SIG-M5 treated with dmso at 0.1 percent for 504 hours (cell line): ENCODE results near the gene RNF217.

Experiments
- DNase-seq: peaks from one replicate; lab custom pipeline; 2025; ENCODE audit not compliant: unreplicated experiment; lab: John Stamatoyannopoulos, UW

Gene RNF217

DNA sequence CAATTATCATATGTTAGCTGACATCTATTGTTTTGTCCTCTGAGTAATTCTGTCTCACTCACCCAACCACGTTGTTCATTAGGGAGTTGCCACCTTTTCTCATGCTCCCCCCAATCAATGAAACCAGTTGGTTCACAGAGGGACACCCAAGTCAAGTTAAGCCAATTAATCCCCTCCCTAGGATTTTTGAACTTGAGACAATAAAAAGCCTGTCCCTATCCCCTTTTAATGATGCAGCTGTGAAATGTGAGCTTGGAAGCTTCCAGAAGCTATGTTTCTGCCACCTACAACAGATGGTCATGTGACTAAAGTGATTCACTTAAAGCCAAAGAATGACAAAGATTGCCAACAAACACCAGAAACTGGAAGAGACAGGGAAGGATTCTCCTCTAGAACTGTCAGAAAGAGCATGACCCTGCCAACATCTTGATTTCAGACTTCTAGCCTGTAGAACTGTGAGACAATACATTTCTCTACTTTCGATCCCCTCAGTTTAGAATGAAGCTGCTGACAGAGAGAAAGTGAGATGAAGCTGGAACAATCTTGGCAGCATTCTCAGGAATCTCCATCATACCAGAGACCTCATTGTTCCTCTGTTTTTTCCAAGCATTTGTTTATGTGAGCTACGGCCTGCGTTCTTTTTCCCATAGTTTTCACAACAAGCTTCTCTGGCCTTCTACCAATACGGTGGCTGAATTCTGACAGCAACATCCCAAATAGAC lies 133.5 kb downstream of the RNF217 start:
- no peak for DNase-seq

DNA sequence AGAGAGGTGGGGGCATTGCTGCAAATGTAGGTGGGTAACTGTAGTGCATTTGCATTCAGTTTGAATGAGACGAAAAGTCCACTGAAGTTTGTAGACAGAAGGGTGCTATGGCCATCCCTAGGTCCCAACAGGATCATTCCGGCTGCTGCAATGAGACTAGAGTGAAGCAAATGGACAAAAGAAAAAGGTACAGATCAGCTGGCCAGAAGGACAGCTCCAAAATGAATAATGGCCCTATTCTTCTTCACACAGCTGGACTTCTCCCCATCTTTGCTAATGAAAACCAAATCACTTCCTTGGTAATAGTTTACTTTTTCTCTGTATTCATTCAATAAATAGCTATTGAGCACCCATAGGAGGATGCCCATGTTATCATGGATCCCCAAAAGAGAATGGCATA lies 134.9 kb downstream of the RNF217 start:
- no peak for DNase-seq

DNA sequence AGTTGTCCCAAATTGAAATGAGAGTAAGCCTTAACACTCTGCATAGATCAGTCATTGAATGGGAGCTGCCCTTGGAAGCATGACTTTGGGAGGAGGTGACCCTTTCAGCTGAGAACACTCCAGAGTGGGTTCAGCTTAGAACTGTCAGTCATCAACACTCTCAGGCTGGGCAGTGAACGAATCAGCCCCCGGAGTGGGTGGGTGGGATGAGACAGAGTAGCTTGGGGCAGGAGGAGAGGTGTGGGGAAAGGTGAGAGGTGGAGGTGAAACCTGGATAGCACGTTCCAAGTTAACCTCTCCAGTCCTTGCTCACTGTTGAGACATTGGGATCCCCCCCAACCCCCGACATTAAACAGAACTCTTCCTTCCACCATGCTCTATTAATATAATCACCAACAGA lies 136.0 kb downstream of the RNF217 start:
- DNase-seq, result no peak

DNA sequence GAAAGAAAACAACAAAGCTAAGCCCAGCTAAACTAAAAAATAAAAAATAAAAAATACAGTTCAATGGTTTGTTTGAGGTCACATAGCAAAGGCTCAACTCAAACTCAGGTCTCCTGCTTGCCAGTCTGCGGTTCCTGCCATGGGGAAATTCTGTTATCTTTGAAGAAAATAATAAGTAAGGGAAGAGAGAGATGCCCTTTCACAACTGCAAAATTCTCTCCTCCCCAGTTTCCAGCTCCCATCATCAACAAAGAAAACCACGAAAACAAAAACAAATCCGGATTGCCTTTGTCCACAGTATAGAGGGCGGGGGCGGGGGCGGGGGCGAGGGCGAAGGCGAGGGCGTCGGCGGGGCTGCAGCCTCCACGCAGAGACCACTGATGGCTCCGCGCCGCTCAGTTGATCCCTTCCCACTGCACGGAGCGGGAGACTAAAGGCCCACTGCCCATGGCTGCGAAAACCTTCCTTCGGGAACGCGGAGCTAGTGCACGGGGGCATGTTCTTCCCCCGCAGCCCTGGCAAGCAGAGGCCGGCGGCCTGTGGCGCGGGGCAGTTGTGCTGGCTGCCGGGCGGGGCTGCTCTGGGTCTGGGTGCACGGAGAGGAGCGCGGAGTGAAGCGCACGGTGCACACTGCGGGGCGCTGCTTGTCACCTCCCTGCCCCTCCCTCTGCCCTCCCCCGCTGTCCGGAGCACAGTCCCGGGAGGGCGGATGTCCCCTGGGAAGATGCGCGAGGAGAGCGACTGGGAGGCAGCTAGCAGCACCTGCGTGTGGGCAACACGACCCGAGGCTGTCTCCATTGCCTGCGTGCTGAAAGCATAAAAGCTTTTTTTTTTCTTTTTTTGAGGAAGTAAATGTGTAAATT lies 137.2 kb downstream of the RNF217 start:
- DNase-seq, result no peak

DNA sequence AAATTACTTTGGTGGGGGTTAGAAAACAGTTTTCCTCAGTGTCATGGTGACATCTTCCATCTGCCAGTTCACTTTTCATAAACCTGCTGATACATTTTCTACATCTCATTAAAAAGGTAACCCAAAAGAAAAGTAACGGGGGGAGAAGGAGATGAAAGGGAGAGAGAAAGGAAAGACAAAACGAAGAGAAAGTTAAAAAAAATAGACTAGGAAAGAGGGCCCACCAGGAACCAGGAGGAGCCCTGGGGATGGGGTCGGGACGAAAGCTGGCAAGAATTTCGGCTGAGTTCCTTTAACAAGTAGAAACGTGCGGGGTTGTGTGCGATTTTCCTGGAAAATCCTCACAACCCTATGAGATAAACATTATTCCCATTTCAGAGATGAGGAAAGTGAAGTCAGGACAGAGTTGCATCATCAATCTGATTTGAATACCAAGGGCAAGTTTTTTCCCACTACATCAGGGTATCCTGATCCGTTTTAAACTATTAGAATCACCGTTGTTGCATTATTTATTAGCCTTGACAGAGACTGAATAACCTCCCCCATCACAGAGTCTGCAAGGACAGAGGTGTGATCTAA lies 137.9 kb downstream of the RNF217 start:
- no peak for DNase-seq

DNA sequence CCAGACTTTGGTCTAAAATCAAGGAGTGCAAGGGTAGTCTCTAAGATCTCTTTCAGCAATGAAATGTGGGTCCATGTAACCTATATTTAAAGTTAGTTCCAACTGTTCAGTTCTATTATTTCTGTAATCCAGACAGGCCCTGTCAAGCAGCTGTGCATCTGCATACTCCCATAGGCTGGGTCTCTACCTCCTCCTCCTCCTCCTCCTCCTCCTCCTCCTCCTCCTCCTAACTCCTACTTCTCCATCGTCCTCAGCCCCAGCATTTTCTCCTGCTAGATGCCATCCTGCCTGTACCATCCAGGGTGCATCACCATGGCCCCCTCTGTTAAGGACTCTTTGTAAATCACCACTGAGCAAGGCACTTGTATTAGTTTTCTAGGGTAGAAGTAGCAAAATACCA lies 138.9 kb downstream of the RNF217 start:
- no peak for DNase-seq

DNA sequence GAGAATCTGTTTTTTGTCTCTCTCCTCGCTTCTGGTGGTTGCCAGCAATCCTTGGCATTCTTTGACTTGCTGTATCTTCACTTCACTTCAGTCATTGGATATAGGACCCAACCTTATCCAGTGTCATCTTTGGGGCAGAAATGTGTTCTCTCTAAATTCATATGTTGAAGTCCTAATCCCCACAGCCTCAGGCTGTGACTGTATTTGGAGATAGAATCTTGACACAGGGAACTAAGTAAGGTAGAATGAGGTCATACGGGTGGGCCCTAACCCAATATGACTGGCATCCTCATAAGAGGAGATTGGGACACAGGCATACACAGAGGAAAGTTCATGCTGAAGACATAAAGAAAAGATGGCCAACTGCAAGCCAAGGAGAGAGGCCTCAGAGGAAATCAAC lies 139.4 kb downstream of the RNF217 start:
- no peak for DNase-seq

DNA sequence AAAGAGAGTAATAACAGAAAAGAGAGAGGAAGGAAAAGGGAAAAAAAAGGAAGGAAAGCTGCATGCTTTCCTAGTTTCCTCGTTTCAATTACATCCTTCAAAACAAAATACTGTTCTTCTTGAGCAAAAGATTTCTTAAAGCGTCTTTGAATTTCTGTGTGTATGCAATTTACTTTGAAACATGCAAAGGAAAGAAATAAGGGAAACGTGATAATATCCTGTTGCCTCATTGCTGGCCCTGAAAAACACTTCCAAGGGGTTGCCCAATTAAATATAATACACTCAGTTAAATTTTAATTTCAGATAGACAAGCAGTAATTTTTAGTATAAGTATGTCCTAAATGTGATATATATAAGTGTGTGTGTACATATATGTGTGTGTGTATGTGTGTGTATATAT lies 140.2 kb downstream of the RNF217 start:
- no peak for DNase-seq

DNA sequence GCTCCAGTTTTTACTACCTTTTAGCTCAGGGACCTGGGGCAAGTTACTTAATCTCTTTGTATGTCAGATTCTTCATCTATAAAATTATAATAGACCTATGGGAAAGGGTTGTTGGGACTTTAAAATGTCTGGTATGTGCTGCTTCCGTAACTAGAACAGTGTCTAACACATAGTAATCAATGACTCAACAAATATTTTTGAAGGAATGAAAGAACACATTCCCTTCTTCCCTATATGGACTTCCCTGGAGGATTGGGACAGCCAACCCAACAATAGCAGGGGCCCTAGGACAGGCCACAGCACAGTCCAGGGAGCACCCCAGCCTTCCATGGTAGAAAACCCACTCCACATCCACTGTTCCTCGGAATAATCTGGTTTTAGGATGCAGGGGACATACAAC lies 140.7 kb downstream of the RNF217 start:
- DNase-seq, result no peak

DNA sequence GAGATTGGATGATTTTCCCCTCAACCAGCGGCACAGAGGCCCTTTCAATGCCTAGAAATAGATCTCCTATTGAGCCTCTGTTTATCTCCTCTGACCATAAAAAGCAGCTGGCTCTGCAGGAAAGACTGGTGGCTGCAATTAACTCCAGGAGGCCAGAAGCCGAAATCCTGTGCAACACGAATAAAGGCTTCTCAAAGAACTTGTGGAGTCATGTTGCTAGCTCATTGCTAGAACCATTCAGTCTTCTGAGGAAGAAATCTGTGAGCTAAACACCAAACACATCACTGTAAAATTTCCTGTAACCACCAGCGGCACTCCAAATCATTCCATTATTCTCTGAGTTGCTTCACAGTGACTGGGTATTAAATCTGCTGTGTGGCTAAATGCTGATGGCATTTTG lies 142.2 kb downstream of the RNF217 start:
- DNase-seq, result no peak

DNA sequence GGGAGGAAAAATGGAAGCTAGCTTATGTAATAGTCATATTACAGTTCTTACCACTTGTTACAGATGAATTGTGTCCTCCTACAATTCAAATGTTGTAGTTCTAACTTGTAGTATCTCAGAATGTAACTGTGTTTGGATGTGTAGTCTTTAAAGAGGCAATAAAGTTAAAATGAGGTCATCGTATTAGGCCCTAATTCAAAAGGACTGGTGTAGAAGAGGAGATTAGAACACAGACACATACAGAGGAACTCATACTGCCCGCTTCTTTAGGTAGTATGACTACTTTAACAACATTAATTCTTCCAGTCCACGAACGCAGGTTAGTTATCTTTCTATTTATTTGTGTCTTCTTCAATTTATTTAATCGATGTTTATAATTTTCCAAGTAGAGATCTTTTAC lies 144.8 kb downstream of the RNF217 start:
- DNase-seq, result no peak

DNA sequence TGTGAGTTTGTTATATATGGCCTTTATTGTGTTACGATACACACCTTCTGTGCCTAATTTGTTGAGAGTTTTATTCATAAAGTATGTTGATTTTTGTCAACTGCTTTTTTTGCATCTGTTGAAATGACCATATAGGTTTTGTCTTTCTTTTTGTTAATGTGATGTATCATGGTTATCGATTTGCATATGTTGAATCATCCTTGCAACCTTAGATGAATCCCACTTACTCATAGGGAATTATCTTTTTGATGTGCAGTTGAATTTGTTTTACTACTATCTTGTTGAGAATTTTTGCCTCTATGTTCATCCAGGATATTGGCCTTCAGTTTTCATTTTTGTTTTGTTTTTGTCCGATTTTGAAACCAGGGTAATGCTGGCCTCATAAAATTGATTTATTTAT lies 145.7 kb downstream of the RNF217 start:
- no peak for DNase-seq

DNA sequence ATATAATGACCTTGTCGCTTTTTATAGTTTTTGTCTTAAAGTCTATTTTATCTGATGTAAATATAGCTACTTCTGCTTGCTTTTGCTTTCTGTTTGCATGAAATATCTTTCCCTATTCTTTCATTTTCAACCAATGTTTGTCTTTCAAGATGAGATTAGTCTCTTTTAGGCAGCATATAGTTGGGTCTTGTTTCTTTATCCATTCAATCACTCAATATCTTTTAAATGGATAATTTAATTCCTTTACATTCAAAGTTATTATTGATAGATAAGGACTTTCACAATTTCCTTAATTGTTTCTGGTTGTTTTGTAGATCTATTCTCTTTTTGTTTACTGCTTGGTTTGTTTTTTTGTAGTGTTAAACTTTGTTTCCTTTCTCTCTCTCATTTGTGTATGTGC lies 147.8 kb downstream of the RNF217 start:
- DNase-seq, result no peak

DNA sequence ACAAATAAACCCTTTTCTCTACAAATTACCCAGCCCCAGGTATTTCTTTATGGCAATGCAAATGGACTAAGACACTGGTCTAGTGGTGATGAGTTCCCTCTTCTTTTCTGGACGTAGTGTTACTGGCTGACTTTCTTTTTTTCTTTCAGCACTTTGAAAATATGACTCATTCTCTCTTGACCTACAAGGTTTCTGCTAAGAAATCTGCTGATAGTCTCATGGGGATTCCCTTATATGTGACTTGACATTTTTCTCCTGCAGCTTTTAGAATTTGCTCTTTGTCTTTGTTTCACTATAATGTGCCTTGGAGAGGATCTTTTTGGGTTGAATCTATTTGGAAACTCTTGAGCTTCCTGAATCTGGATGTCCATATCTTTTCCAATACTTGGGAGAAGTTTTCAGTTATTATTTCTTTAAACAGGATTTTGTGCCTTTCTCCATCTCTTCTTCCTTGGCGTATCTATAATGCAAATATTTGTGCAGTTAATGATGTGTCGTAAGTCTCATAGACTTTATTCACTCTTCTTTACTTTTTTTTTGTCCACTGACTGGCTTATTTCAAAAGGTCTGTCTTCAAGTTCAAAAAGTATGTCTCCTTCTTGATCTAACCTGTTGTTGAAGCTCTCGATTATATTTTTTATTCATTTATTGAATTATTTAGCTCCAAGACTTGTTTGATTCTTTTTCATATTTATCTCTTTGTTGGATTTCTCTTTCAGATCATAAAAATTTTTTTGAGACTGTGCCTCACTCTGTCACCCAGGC lies 149.2 kb downstream of the RNF217 start:
- DNase-seq, result no peak

DNA sequence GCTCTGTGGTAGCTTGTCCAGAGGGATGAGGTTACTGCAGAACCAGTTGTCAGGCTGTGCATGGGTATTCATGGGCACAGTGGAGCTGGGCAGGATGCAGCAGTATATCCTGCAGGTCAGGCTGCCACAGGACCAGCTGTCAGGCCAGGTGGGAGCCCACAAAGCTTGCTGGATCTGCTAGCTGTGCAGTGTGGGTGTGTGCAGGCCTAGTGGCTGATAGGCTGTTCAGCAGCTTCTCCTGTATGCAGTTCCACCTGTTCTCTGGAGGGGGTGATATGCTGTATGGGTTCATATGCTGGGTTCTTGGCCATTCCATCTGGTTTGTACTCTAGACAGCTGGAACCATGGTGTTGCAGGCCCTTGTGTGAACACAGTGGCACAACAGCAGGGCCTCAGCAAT lies 150.7 kb downstream of the RNF217 start:
- no peak for DNase-seq

DNA sequence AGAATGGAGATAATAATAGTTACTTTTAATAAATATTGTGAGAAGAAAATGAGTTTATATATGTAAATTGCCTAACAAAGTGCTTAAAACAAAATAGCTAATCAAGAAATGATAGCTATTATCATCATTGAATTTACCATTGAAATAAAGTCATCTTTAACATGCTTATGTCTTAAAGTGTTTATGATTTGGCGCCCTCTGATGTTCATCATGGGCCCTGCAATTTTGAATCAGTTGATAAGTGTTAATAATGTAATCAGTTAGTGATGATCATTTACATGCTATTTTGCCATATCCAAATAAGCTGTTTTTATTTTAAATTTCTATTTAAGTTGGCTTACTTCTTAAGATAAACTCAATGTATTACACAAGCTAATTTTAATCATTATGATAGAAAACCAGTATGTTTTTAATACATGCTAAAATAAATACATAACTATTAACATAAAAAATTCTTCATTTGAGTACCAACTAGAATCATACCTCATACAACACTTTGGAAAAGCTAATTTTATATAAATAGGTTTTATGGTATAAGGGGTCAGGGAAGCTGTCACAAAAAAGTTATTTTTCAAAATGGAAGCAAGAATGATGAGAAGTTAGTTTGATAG lies 152.1 kb downstream of the RNF217 start:
- no peak for DNase-seq

DNA sequence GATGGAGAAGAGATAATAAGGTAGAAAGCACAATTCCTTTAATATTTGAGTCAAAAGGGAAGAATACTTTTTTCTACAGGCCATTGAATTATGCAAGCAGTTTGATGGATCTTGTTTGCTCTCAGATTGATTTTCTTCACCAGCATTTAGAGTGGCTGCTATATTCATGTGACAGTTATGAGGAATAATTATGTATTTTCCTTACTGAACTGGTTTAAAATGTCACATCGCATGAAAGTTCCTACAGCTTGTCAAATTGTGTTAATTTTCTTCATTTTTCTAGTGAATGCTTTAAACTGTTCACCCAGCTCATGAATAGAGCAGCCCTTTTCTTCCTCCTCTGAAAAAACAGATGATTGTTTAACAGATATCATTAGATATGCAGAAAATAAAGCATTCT lies 153.9 kb downstream of the RNF217 start:
- no peak for DNase-seq

DNA sequence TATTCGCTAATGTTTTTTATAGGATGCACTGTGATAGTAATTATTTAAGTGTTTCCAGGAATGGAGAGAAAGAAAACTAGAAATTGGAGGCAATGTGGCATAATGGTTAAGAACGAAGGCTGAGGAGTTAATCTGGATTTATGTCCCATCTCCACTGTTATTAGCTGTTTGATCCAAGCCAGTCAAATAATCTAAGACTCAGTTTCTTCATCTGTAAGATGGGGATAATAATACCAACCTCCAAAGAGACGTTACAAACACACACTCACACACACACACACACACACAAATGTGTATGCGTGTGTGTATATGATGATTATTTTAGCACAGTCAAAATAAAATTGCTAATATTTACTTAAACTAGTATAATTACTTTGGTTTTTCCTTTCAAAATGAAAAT lies 154.5 kb downstream of the RNF217 start:
- no peak for DNase-seq

DNA sequence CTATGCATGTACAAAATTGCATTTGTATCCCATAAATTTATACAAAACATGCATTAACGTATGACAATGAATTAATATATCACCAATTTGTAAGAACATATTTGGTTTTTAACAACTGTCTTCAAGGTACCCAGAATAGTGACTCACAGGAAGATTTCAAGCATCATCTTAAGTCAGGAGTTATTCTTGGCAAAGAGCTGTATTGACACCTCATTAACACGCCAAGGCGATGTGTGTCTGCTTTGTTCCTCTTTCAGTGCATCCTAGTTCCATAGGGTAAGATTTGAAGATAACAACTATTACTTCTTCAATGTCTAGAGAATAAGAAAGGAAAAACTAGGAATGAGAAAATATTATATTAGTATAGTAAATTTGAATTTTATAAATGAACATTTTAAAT lies 155.6 kb downstream of the RNF217 start:
- no peak for DNase-seq

DNA sequence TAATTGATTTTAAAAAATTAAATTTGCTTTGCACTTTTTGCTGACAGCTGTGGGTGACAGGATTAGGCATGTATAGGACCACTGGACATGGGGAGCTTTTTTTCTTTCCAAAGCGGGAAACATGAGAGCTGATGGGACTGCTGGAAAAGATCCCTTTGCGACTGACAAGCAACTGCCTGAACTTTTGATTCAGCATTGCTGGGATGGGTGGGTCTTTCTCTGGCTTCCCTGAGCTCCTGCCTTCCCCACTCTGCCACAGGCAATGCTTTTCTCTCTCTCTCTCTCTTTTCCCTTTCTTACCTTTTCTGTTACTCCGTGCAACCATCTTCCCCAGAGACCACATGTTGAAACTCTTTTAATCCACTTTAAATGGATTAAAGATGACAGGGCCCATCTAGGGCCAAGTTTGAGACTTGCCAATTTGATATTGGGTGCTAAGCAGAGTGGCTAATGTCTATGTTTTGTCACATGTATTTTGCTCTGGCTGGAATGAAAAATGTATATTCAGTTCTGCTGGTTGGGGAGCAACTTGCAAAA lies 157.9 kb downstream of the RNF217 start:
- no peak for DNase-seq

DNA sequence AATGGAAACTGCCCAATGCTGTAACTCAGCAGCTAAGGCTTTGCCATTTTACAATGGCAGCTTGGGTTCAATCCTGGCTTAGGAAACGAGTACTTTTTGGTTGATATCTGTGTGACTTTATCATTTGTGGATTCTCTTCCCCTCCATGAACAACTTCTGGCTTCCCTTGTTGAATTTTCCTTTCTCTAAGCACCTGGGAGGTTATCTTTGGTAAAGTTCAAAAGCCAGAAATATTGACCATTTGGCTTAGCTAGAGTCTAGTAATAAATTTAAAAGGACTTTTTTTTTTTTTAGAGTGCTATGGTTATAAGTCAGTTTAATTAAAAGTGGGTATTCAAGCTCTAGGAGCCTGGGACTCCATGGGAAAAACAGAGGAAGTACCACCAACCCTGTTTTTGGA lies 159.7 kb downstream of the RNF217 start:
- DNase-seq, result no peak
